HG02938 (cell line): ENCODE results near the gene NOL4L.

Experiments
- ATAC-seq: cut with Tn5 transposase; IDR thresholded peaks from one replicate; pipeline ENCODE4 v1.9.1; 2021; ENCODE audit warnings: mild to moderate bottlenecking, moderate library complexity; ENCODE audit not compliant: unreplicated experiment

NOL4L gene

GRCh38 chr20:32564440-32564839 lies 20.7 kb downstream of the NOL4L start:
- no peak for ATAC-seq

- ATAC-seq, result no peak
These were observed 21.5 kb downstream of the NOL4L start for GRCh38 chr20:32563311-32564272.

GRCh38 chr20:32562495-32562911 lies 22.6 kb downstream of the NOL4L start:
- no peak for ATAC-seq

- no peak for ATAC-seq
These were observed 23.9 kb downstream of the NOL4L start for GRCh38 chr20:32560989-32561830.

- no peak for ATAC-seq
These were observed 24.6 kb downstream of the NOL4L start for GRCh38 chr20:32560482-32560988.

- ATAC-seq, result no peak
These were observed 25.3 kb downstream of the NOL4L start for GRCh38 chr20:32559753-32560380.

- ATAC-seq, result no peak
These were observed 25.9 kb downstream of the NOL4L start for GRCh38 chr20:32559205-32559752.

- no peak for ATAC-seq
These were observed 26.6 kb downstream of the NOL4L start for GRCh38 chr20:32558526-32558925.

- no peak for ATAC-seq
These were observed 27.8 kb downstream of the NOL4L start for GRCh38 chr20:32557319-32557718.

- ATAC-seq, result no peak
These were observed 28.6 kb downstream of the NOL4L start for GRCh38 chr20:32556312-32557184.

GRCh38 chr20:32555584-32555983 lies 29.5 kb downstream of the NOL4L start:
- no peak for ATAC-seq

- ATAC-seq, result no peak
These were observed 30.2 kb downstream of the NOL4L start for GRCh38 chr20:32554965-32555289.

GRCh38 chr20:32553618-32554017 lies 31.5 kb downstream of the NOL4L start:
- ATAC-seq, result no peak

GRCh38 chr20:32551693-32552092 lies 33.4 kb downstream of the NOL4L start:
- no peak for ATAC-seq

GRCh38 chr20:32549842-32550241 lies 35.3 kb downstream of the NOL4L start:
- no peak for ATAC-seq

GRCh38 chr20:32547753-32548034 lies 37.4 kb downstream of the NOL4L start:
- ATAC-seq, result no peak

GRCh38 chr20:32546918-32547752 lies 38.0 kb downstream of the NOL4L start:
- ATAC-seq, result no peak

- no peak for ATAC-seq
These were observed 40.0 kb downstream of the NOL4L start for GRCh38 chr20:32544893-32545840.
